Right lobe of liver (tissue), 6 donors: ENCODE data around the gene GTPBP1. TPM values are rescaled to one million over a fixed set of nuclear protein-coding genes. Genes with fewer than 3 reads are reported as not detected.

ENCODE experiments used
- ATAC-seq, 4 donors: fragments of 200-7000 bp; cut with Tn5 transposase; one replicate each; pipeline ENCODE4 v1.9.1; 2020; ENCODE audit warnings: mild to moderate bottlenecking in 4 of 4, moderate library complexity in 4 of 4
- DNase-seq, 3 donors: peaks; one replicate each; pipeline ENCODE4 v3.0.0-alpha.2; 2020
- H3K27ac ChIP-seq, 3 donors: fragments of 200-600 bp; one replicate each; pipeline ENCODE4 v1.8.0; 2022
- H3K27me3 ChIP-seq, 2 donors: fragments of 200-600 bp; one replicate each; pipeline ENCODE4 v1.8.0; 2022
- H3K36me3 ChIP-seq, 4 donors: fragments of 200-600 bp; sonication (generic) in 1 of 4; one replicate each; pipeline versions ENCODE4 v1.5.1 to v1.8.0; 2017 to 2022; ENCODE audit warnings: control low read depth in 1 of 4
- H3K4me1 ChIP-seq, 4 donors: fragments of 200-600 bp; sonication (generic) in 1 of 4; one replicate each; pipeline versions ENCODE4 v1.5.1 to v1.8.0; 2017 to 2022; ENCODE audit warnings: control low read depth in 1 of 4
- H3K4me3 ChIP-seq, 3 donors: fragments of 200-600 bp; one replicate each; pipeline ENCODE4 v1.8.0; 2022
- H3K9me3 ChIP-seq, 4 donors: fragments of 200-600 bp; sonication (generic) in 1 of 4; one replicate each; pipeline versions ENCODE4 v1.5.1 to v1.8.0; 2017 to 2022; ENCODE audit warnings: control low read depth in 1 of 4
- CTCF ChIP-seq, 4 donors: fragments of 200-600 bp in 3 of 4; fragments of 450-650 bp in 1 of 4; IDR thresholded peaks; one replicate each; pipeline versions ENCODE4 v1.5.1 to v1.8.0; 2016 to 2022; ENCODE audit warnings: antibody characterized with exemption in 4 of 4, mild to moderate bottlenecking in 2 of 4
- POLR2A ChIP-seq: fragments of 450-650 bp; IDR thresholded peaks from one replicate; pipeline ENCODE4 v1.6.1; 2017; ENCODE audit warnings: antibody characterized with exemption, mild to moderate bottlenecking
- WGBS: methylation state at CpG from one replicate; pipeline ENCODE4 v1.1.6; 2018; ENCODE audit warnings: low coverage, low lambda C conversion rate; ENCODE audit not compliant: insufficient coverage; ENCODE audit errors: missing lambda C conversion rate; 5-methylcytosine and 5-hydroxymethylcytosine counted together
- intact Hi-C, 2 donors: fragments of 100-400 bp; cut with DNase I; formaldehyde crosslinking; loops; one replicate each; pipeline versions ENCODE4 v1.11.2 to v1.14.1; 2022
- total RNA-seq, 6 experiments: library from RNA; depleted of rRNA in 2 of 6; stranded (reverse); fragments of >200 nt in 2 of 6; fragmentation: NEBNext Ultra II Directional in 3 of 6; extraction: Animal tissue kit (Norgen Biotek cat#: 25700) in 3 of 6; gene quantifications; one replicate each; pipeline versions ENCODE4 v1.1.0 to v1.2.4, GENCODE V29; 2016 to 2023
- donor health status: DM: no; HTN: yes; CAD: no.
- donor health status: DM: no; HTN: no; CAD: no.
- donor health status: DM: no; HTN: no; CAD: no.
- donor health status: DM: no; HTN: yes; CAD: no.
- donor health status: DM: no; HTN: yes; CAD: no.

GTPBP1 gene
- total RNA-seq, 6 experiments from 2014 or later: 13.4 to 21.6 (median 16.7) TPM

GRCh38 chr22:38760477-38761201, 54.9 kb downstream of the GTPBP1 start:
- Histone ChIP-seq H3K4me1 (peaks cover 0 to 13% (median 1%) of the 10 kb centered on the region in 4 donors), H3K36me3 (no peaks in the 10 kb centered on the region), H3K27me3 (no peaks in the 10 kb centered on the region), H3K27ac (no peak overlapping the region), H3K9me3 (no peaks in the 10 kb centered on the region), H3K4me3 (no peak overlapping the region)
- WGBS: 84% methylated on average over 3 of the region's 12 CpGs
- intact Hi-C loops: no loop called here
- no peak for ATAC-seq
- no peak for DNase-seq
- TF ChIP-seq POLR2A (no peak), CTCF (IDR thresholded peaks at IDR 0.05) (no peak)

GRCh38 chr22:38761202-38762162, 55.7 kb downstream of the GTPBP1 start:
- intact Hi-C loops: no loop called here
- H3K9me3 ChIP-seq: no peaks in the 10 kb centered on the region
- WGBS: 79% methylated on average over 7 of the region's 20 CpGs
- ATAC-seq (no peak), DNase-seq (no peak)
- TF ChIP-seq CTCF (IDR thresholded peaks at IDR 0.05): no peak
- no peak for TF ChIP-seq POLR2A
- H3K27me3 ChIP-seq: no peaks in the 10 kb centered on the region
- H3K4me3 ChIP-seq: no peak overlapping the region
- H3K4me1 ChIP-seq: peaks cover 0 to 12% (median 0%) of the 10 kb centered on the region in 4 donors
- H3K27ac ChIP-seq: no peak overlapping the region
- no peaks in the 10 kb centered on the region for H3K36me3 ChIP-seq

GRCh38 chr22:38762551-38762983, 56.8 kb downstream of the GTPBP1 start:
- DNase-seq: no peak
- intact Hi-C loops: no loop called here
- TF ChIP-seq CTCF (IDR thresholded peaks at IDR 0.05): no peak
- TF ChIP-seq POLR2A: no peak
- Histone ChIP-seq H3K36me3 (no peaks in the 10 kb centered on the region), H3K27me3 (no peaks in the 10 kb centered on the region), H3K27ac (no peak overlapping the region), H3K4me3 (no peak overlapping the region), H3K4me1 (peaks cover 0 to under 1% (median 0%) of the 10 kb centered on the region in 4 donors), H3K9me3 (no peaks in the 10 kb centered on the region)
- no peak for ATAC-seq
- WGBS: 40% methylated on average over 1 of the region's 11 CpGs

GRCh38 chr22:38766076-38766777, 60.5 kb downstream of the GTPBP1 start:
- peak; percentile 81 to 95 (median 90) for TF ChIP-seq CTCF (IDR thresholded peaks at IDR 0.05)
- TF ChIP-seq POLR2A: no peak
- no peaks in the 10 kb centered on the region for H3K4me1 ChIP-seq
- peak overlapping the region in 1 of 3 donors; percentile 26 for H3K27ac ChIP-seq
- no peaks in the 10 kb centered on the region for H3K36me3 ChIP-seq
- intact Hi-C loops: no loop called here
- no peaks in the 10 kb centered on the region for H3K27me3 ChIP-seq
- ATAC-seq (peak; percentile 92 to 97 (median 96)), DNase-seq (peak; percentile 85 to 87 (median 87))
- H3K9me3 ChIP-seq: no peaks in the 10 kb centered on the region
- WGBS: 58% methylated on average over 8 of the region's 14 CpGs
- H3K4me3 ChIP-seq: no peak overlapping the region
